GM12878 (cell line): ENCODE results near the gene MB21D2. TPM values are rescaled to one million over a fixed set of nuclear protein-coding genes. Genes with fewer than 3 reads are reported as not detected.
A peak's percentile ranks its signal among the peaks of the same experiment; 100 is the strongest.

Experiments
- ATAC-seq: fragments of 200-7000 bp; cut with Tn5 transposase; 3 replicates; pipeline ENCODE4 v1.9.1; 2020; ENCODE audit warnings: mild to moderate bottlenecking, moderate library complexity
- BruUV-seq: library from RNA; stranded (reverse); fragments of 400-500 nt; replicated peaks from 2 replicates; lab custom pipeline; 2021; lab: Mats Ljungman, UMichigan
- CTCF ChIA-PET: fragments of 300-600 bp; sonication (Branson Sonifier 250); formaldehyde crosslinking; extraction: SDS; loops from one replicate; lab custom pipeline; 2021; ENCODE audit warnings: inconsistent platforms; lab: Yijun Ruan, JAX
- POLR2A ChIA-PET: fragments of 350-600 bp; formaldehyde crosslinking; extraction: SDS; loops from one replicate; lab custom pipeline; 2021; ENCODE audit warnings: inconsistent platforms; lab: Charles Lee
- RAD21 ChIA-PET: fragments of 300-600 bp; sonication (Branson Sonifier 250); formaldehyde crosslinking; loops from one replicate; lab custom pipeline; 2023; ENCODE audit warnings: antibody characterized with exemption; ENCODE audit not compliant: unreplicated experiment; lab: Charles Lee
- SMC1A ChIA-PET: fragments of 300-600 bp; sonication (Branson Sonifier 250); formaldehyde crosslinking; loops from one replicate; lab custom pipeline; 2023; ENCODE audit not compliant: unreplicated experiment, uncharacterized antibody; lab: Charles Lee
- DNase-seq: peaks from one replicate; pipeline ENCODE4 v3.0.0-alpha.2; 2011; ENCODE audit warnings: low read depth, low spot score
- FAIRE-seq: peaks from 3 replicates; lab custom pipeline; 2011; peaks lifted over from hg19 to GRCh38; lab: Jason Lieb, UNC
- H2AFZ ChIP-seq: 2 replicates; pipeline ENCODE4 v1.6.0; 2011; ENCODE audit warnings: low read depth, low read length, control low read depth; ENCODE audit not compliant: control insufficient read depth
- H3K27ac ChIP-seq: 2 replicates; pipeline ENCODE4 v1.5.1; 2011; ENCODE audit warnings: control low read depth; ENCODE audit not compliant: control insufficient read depth, insufficient read depth
- H3K27me3 ChIP-seq, 2 experiments: replicated peaks in 1 of 2; 2 replicates each; pipeline versions ENCODE4 v1.6.0 to v1.6.1; 2011; ENCODE audit warnings: low read length in 1 of 2; ENCODE audit not compliant: control insufficient read depth in 2 of 2, insufficient read depth in 2 of 2
- H3K36me3 ChIP-seq, 2 experiments: 2 replicates each; pipeline ENCODE4 v1.5.1; 2011; ENCODE audit warnings: low read length in 1 of 2; ENCODE audit not compliant: control insufficient read depth in 2 of 2, insufficient read depth in 2 of 2
- H3K4me1 ChIP-seq: 2 replicates; pipeline ENCODE4 v1.6.1; 2011; ENCODE audit warnings: mild to moderate bottlenecking, low read length, moderate library complexity, mixed read lengths; ENCODE audit not compliant: control insufficient read depth, insufficient read depth
- H3K4me2 ChIP-seq: 2 replicates; pipeline ENCODE4 v1.6.0; 2011; ENCODE audit warnings: control low read depth; ENCODE audit not compliant: control insufficient read depth, insufficient read depth
- H3K4me3 ChIP-seq: fragments of 200-600 bp; sonication (generic); 2 replicates; pipeline ENCODE4 v1.5.1; 2016
- H3K79me2 ChIP-seq: 2 replicates; pipeline ENCODE4 v1.6.0; 2011; ENCODE audit warnings: low read length; ENCODE audit not compliant: control insufficient read depth, insufficient read depth
- H3K9ac ChIP-seq: 2 replicates; pipeline ENCODE4 v1.8.0; 2011; ENCODE audit warnings: low read length, control low read depth, mixed read lengths; ENCODE audit not compliant: control insufficient read depth, insufficient read depth
- H3K9me3 ChIP-seq: replicated peaks from 3 replicates; pipeline ENCODE4 v1.5.1; 2011; ENCODE audit warnings: mild to moderate bottlenecking, low read length; ENCODE audit not compliant: control insufficient read depth, insufficient read depth
- H4K20me1 ChIP-seq: 2 replicates; pipeline ENCODE4 v1.6.0; 2011; ENCODE audit not compliant: control insufficient read depth, insufficient read depth
- ASH2L ChIP-seq: fragments of 300-600, 200-600 bp; sonication (generic); IDR thresholded peaks from 2 replicates; pipeline ENCODE4 v1.6.1; 2017; ENCODE audit warnings: low read depth, mild to moderate bottlenecking, borderline replicate concordance
- CREM ChIP-seq: IDR thresholded peaks from 2 replicates; pipeline ENCODE4 v1.6.1; 2014; ENCODE audit warnings: antibody characterized with exemption, low read depth
- EP300 ChIP-seq, 2 experiments: fragments of 150-350 bp in 1 of 2; IDR thresholded peaks; 2 replicates each; pipeline ENCODE4 v1.6.1; 2011 to 2012; ENCODE audit warnings: low read depth in 2 of 2, low read length in 2 of 2, borderline replicate concordance in 1 of 2, improper control_type of control experiment in 1 of 2, inconsistent platforms in 1 of 2; ENCODE audit not compliant: control insufficient read depth in 1 of 2
- FOXK2 ChIP-seq: fragments of 450-650 bp; IDR thresholded peaks from 2 replicates; pipeline ENCODE4 v1.6.1; 2017; ENCODE audit warnings: mild to moderate bottlenecking, moderate library complexity
- JUNB ChIP-seq: IDR thresholded peaks from 2 replicates; pipeline ENCODE4 v1.6.1; 2016; ENCODE audit warnings: antibody characterized with exemption, mild to moderate bottlenecking
- ZNF622 ChIP-seq: fragments of 450-650 bp; IDR thresholded peaks from 2 replicates; pipeline ENCODE4 v1.6.1; 2017; ENCODE audit warnings: mild to moderate bottlenecking, inconsistent platforms
- WGBS: methylation state at CpG from one replicate; pipeline ENCODE4 v1.1.6; 2016; ENCODE audit warnings: low lambda C conversion rate; ENCODE audit not compliant: insufficient replicate concordance, insufficient coverage; ENCODE audit errors: missing lambda C conversion rate; 5-methylcytosine and 5-hydroxymethylcytosine counted together
- in situ Hi-C: fragments of 300-500 bp; cut with MboI; formaldehyde crosslinking; loops from 9 replicates; pipeline ENCODE4 v1.14.3; 2018; ENCODE audit warnings: mixed read lengths
- intact Hi-C: fragments of 100-400 bp; cut with micrococcal nuclease; formaldehyde crosslinking; loops from one replicate; pipeline ENCODE4 v1.14.2; 2022; ENCODE audit not compliant: unreplicated experiment
- polyA plus RNA-seq, 11 experiments: library from polyadenylated mRNA; depleted of rRNA in 4 of 11; unstranded in 6 of 11; stranded (reverse) in 5 of 11; fragments of >200 nt; fragmentation: Nextera tagmentation in 4 of 11; fragmentation: Illumina TruSeq in 1 of 11; extraction: Ambion mirVana in 4 of 11; extraction: Trizol in 1 of 11; gene quantifications; 1 replicate in 1 of 11; 2 replicates in 10 of 11; pipeline versions ENCODE4 v1.2.1 to v1.2.3, GENCODE V29; 2011 to 2016; ENCODE audit warnings: inconsistent platforms in 2 of 11, missing spikeins in 2 of 11, low read depth in 1 of 11
- total RNA-seq, 4 experiments: library from RNA; depleted of rRNA in 3 of 4; stranded (reverse); fragments of >200 nt in 3 of 4; fragmentation: Illumina TruSeq in 1 of 4; extraction: Trizol in 1 of 4; gene quantifications; 2 replicates each; pipeline versions ENCODE4 v1.2.1 to v1.2.3, GENCODE V29; 2013 to 2021
- TF ChIP-seq, protein P1 (sequence below): IDR thresholded peaks from 2 replicates; pipeline ENCODE4 v1.6.1; 2012; ENCODE audit warnings: low read depth, low read length, improper control_type of control experiment
- TF ChIP-seq, protein P2 (sequence below): fragments of 450-650 bp; IDR thresholded peaks from 2 replicates; pipeline ENCODE4 v1.6.1; 2017; ENCODE audit warnings: mild to moderate bottlenecking, moderate library complexity

MB21D2 gene
- total and polyA plus RNA-seq, 10 of the 15 experiments (the other 5 are each of a cell fraction or from before 2014, with no cell fraction given), result 7.9 to 21.2 (median 15.3) TPM

DNA sequence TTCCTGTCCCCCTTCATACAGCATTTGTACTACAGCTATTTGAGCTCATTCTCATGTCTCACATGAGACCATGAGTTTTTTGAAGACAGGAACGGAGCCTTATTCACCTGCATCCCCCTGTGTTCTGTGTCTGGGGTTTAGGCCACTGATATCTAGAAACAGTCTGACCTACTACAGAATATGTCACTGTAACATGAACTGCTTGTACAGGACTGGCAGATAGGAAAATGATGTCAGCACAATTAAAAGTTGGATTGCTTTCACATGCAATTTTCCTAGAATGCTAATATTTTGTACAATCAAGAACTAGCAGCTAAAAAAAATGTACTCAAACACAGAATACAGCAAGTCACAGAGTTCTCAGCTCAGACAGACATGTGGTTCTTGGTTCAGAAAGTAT is 99.5 kb downstream of the MB21D2 start:
- ChIA-PET RAD21 (interaction anchor here (0.5 to 14.6 kb wide), 15 partner anchors 9 to 258 kb away, joined by 3 to 425 read pairs (median 10); partner anchors contain the start of gene MB21D2), CTCF (interaction anchor here (0.6 to 13.7 kb wide), 19 partner anchors 8 to 369 kb away, joined by 3 to 440 read pairs (median 10); partner anchors contain the start of gene MB21D2), POLR2A (interaction anchor here (0.7 to 6.0 kb wide), 8 partner anchors 22 to 221 kb away, joined by 3 to 58 read pairs (median 6); partner anchors contain the start of gene MB21D2), SMC1A (interaction anchor here (0.5 to 17.1 kb wide), 23 partner anchors 8 to 1201 kb away, joined by 3 to 472 read pairs (median 14); partner anchors contain the start of gene MB21D2)
- no peak for TF ChIP-seq ZNF622
- TF ChIP-seq ASH2L, result no peak
- 0 out of 4 replicates have a peak, but pooled peaks of 1 of the 2 experiments have one; percentile 11 for TF ChIP-seq EP300 (IDR thresholded peaks at IDR 0.05; ENCODE audit: borderline replicate concordance in 1 of 2, control insufficient read depth in 1 of 2, low read depth in 2 of 2, low read length in 2 of 2)
- TF ChIP-seq, protein P1, sequence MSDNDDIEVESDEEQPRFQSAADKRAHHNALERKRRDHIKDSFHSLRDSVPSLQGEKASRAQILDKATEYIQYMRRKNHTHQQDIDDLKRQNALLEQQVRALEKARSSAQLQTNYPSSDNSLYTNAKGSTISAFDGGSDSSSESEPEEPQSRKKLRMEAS, result no peak
- TF ChIP-seq CREM, result 0 out of 2 replicates have a peak, but pooled peaks have one; percentile 15
- TF ChIP-seq, protein P2, sequence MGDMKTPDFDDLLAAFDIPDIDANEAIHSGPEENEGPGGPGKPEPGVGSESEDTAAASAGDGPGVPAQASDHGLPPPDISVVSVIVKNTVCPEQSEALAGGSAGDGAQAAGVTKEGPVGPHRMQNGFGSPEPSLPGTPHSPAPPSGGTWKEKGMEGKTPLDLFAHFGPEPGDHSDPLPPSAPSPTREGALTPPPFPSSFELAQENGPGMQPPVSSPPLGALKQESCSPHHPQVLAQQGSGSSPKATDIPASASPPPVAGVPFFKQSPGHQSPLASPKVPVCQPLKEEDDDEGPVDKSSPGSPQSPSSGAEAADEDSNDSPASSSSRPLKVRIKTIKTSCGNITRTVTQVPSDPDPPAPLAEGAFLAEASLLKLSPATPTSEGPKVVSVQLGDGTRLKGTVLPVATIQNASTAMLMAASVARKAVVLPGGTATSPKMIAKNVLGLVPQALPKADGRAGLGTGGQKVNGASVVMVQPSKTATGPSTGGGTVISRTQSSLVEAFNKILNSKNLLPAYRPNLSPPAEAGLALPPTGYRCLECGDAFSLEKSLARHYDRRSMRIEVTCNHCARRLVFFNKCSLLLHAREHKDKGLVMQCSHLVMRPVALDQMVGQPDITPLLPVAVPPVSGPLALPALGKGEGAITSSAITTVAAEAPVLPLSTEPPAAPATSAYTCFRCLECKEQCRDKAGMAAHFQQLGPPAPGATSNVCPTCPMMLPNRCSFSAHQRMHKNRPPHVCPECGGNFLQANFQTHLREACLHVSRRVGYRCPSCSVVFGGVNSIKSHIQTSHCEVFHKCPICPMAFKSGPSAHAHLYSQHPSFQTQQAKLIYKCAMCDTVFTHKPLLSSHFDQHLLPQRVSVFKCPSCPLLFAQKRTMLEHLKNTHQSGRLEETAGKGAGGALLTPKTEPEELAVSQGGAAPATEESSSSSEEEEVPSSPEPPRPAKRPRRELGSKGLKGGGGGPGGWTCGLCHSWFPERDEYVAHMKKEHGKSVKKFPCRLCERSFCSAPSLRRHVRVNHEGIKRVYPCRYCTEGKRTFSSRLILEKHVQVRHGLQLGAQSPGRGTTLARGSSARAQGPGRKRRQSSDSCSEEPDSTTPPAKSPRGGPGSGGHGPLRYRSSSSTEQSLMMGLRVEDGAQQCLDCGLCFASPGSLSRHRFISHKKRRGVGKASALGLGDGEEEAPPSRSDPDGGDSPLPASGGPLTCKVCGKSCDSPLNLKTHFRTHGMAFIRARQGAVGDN, result 0 out of 2 replicates have a peak, but pooled peaks have one; percentile 37
- peak; percentile 19; the same call in 1 of the 2 replicates for TF ChIP-seq JUNB
- no peak for TF ChIP-seq FOXK2
- Histone ChIP-seq H4K20me1 (no peaks in the 10 kb centered on the region), H3K36me3 (no peaks in the 10 kb centered on the region; a peak in 2 of 4 replicates), H3K9ac (no peak overlapping the region), H3K4me3 (no peak overlapping the region), H3K27ac (peak overlapping the region; percentile 68), H3K79me2 (peaks cover 9% of the 10 kb centered on the region), H3K4me2 (peak overlapping the region; percentile 2; the same call in 1 of the 2 replicates), H3K27me3 (no peaks in the 10 kb centered on the region), H3K9me3 (no peaks in the 10 kb centered on the region), H2AFZ (no peak overlapping the region), H3K4me1 (peaks cover 34% of the 10 kb centered on the region)
- no TSS peak for BruUV-seq
- intact Hi-C loops (loop anchor here (1.0 to 10.0 kb wide), 4 partner anchors 34 to 644 kb away; no protein-coding TSS in a partner anchor), in situ Hi-C loops (loop anchor here (5.0 kb wide), 2 partner anchors 94 to 224 kb away; no protein-coding TSS in a partner anchor)
- 9% methylated on average over 1 of the region's 1 CpG for WGBS
- DNase-seq, result no peak
- ATAC-seq, result peak; percentile 42
- FAIRE-seq, result no peak
